ENCODE data around the gene ATG16L2. TPM values are rescaled to one million over a fixed set of nuclear protein-coding genes. Genes with fewer than 3 reads are reported as not detected.

The ATG16L2 gene
- total and polyA plus RNA-seq, 10 of the 15 experiments (the other 5 are each of a cell fraction or from before 2014, with no cell fraction given) = 1.9 to 67.7 (median 30.4) TPM

DNA sequence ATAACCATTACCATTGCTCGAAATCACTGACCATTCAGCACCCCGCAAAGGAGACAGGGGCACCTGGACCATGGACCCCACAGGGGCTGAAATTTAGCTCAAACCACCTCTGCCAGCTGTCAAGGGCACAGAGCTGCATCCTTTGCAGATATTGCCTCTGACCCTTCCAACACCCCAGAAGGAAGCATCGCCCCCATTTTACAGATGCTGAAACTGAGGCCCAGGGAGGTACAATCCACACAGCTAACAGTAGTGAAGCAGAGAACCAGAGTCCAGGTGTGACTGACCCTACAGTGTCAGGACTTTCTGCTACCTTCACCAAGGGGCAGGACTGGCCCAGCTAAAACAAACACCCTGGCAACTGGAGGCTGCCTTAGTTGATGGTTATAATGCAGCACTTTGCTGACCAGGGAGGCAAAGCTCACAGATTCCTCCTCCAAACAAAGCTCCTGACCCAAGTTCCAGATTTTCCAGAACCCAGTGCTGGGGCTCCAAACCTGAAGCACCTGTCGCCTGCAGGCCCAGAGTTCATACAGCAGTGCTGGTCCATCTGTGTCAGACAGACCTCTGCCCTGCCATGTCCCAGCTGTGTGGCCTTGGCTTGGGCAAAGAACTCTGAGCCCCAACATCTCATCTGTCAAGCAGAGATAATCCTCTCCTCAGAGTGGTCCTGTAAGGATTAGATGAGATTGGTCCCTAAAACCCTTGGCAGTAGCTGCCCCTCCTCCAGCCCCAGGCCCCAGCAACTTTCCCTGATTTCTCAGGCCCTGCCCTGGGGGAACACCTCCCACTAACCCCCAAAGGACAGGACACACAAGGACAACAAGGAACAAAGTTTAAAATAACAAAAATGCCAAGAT is 46.8 kb upstream of the ATG16L2 start:
- WGBS (ENCODE audit: insufficient coverage, insufficient replicate concordance, low lambda C conversion rate, missing lambda C conversion rate) = 65% methylated on average over 4 of the region's 4 CpGs
- ATAC-seq (no peak), DNase-seq (ENCODE audit: low read depth, low spot score) (no peak), FAIRE-seq (no peak)
- no TSS peak for BruUV-seq (replicated peaks)
- Histone ChIP-seq H3K4me1 (ENCODE audit: control insufficient read depth, insufficient read depth, low read length) (peaks cover 21% of the 10 kb centered on the region), H3K79me2 (ENCODE audit: control insufficient read depth, insufficient read depth, low read length) (no peaks in the 10 kb centered on the region; the same call in 1 of the 2 replicates), H2AFZ (ENCODE audit: control insufficient read depth, low read depth, low read length) (no peak overlapping the region), H3K9me3 (replicated peaks; ENCODE audit: control insufficient read depth, insufficient read depth, low read length) (no peaks in the 10 kb centered on the region), H3K4me3 (no peak overlapping the region), H4K20me1 (ENCODE audit: control insufficient read depth, insufficient read depth) (no peaks in the 10 kb centered on the region), H3K27me3 (replicated peaks in 1 of 2; ENCODE audit: control insufficient read depth in 2 of 2, insufficient read depth in 2 of 2, low read length in 1 of 2) (no peaks in the 10 kb centered on the region), H3K27ac (ENCODE audit: control insufficient read depth, insufficient read depth) (no peak overlapping the region), H3K9ac (ENCODE audit: control insufficient read depth, insufficient read depth, low read length) (no peak overlapping the region), H3K36me3 (ENCODE audit: control insufficient read depth in 2 of 2, insufficient read depth in 2 of 2, low read length in 1 of 2) (no peaks in the 10 kb centered on the region), H3K4me2 (ENCODE audit: control insufficient read depth, insufficient read depth) (no peak overlapping the region)
- in situ Hi-C loops (cut with MboI) (no loop called here), intact Hi-C loops (cut with micrococcal nuclease; ENCODE audit: unreplicated experiment) (no loop called here)
- POLR2A ChIA-PET = interaction anchor here (1.3 kb wide), 1 partner anchor 25 kb away, joined by 5 read pairs; no protein-coding TSS in a partner anchor
- SMC1A ChIA-PET (ENCODE audit: uncharacterized antibody, unreplicated experiment) = no interaction called here
- CTCF ChIA-PET = interaction anchor here (0.6 to 1.7 kb wide), 3 partner anchors 27 to 42 kb away, joined by 3 to 7 read pairs (median 6); partner anchors contain the start of gene STARD10
- RAD21 ChIA-PET (ENCODE audit: unreplicated experiment) = no interaction called here
- TF ChIP-seq MXI1 (IDR thresholded peaks at IDR 0.05; ENCODE audit: low read depth, low read length) = no peak
- TF ChIP-seq, protein P1, sequence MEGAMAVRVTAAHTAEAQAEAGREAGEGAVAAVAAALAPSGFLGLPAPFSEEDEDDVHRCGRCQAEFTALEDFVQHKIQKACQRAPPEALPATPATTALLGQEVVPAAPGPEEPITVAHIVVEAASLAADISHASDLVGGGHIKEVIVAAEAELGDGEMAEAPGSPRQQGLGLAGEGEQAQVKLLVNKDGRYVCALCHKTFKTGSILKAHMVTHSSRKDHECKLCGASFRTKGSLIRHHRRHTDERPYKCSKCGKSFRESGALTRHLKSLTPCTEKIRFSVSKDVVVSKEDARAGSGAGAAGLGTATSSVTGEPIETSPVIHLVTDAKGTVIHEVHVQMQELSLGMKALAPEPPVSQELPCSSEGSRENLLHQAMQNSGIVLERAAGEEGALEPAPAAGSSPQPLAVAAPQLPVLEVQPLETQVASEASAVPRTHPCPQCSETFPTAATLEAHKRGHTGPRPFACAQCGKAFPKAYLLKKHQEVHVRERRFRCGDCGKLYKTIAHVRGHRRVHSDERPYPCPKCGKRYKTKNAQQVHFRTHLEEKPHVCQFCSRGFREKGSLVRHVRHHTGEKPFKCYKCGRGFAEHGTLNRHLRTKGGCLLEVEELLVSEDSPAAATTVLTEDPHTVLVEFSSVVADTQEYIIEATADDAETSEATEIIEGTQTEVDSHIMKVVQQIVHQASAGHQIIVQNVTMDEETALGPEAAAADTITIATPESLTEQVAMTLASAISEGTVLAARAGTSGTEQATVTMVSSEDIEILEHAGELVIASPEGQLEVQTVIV (IDR thresholded peaks at IDR 0.05; ENCODE audit: borderline replicate concordance, partially characterized antibody) = no peak
- TF ChIP-seq IKZF2 (IDR thresholded peaks at IDR 0.05) = no peak
- TF ChIP-seq CREB1 (IDR thresholded peaks at IDR 0.05; ENCODE audit: low read depth) = no peak
- no peak for TF ChIP-seq ZNF207 (IDR thresholded peaks at IDR 0.05; ENCODE audit: borderline replicate concordance)
- no peak for TF ChIP-seq TAF1 (IDR thresholded peaks at IDR 0.05; ENCODE audit: borderline replicate concordance, low read depth, low read length)
- no peak for TF ChIP-seq TARDBP (IDR thresholded peaks at IDR 0.05; ENCODE audit: borderline replicate concordance)
- TF ChIP-seq, protein P2, sequence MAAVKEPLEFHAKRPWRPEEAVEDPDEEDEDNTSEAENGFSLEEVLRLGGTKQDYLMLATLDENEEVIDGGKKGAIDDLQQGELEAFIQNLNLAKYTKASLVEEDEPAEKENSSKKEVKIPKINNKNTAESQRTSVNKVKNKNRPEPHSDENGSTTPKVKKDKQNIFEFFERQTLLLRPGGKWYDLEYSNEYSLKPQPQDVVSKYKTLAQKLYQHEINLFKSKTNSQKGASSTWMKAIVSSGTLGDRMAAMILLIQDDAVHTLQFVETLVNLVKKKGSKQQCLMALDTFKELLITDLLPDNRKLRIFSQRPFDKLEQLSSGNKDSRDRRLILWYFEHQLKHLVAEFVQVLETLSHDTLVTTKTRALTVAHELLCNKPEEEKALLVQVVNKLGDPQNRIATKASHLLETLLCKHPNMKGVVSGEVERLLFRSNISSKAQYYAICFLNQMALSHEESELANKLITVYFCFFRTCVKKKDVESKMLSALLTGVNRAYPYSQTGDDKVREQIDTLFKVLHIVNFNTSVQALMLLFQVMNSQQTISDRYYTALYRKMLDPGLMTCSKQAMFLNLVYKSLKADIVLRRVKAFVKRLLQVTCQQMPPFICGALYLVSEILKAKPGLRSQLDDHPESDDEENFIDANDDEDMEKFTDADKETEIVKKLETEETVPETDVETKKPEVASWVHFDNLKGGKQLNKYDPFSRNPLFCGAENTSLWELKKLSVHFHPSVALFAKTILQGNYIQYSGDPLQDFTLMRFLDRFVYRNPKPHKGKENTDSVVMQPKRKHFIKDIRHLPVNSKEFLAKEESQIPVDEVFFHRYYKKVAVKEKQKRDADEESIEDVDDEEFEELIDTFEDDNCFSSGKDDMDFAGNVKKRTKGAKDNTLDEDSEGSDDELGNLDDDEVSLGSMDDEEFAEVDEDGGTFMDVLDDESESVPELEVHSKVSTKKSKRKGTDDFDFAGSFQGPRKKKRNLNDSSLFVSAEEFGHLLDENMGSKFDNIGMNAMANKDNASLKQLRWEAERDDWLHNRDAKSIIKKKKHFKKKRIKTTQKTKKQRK (IDR thresholded peaks at IDR 0.05; ENCODE audit: low read depth, low read length) = no peak
- no peak for TF ChIP-seq ZNF384 (IDR thresholded peaks at IDR 0.05; ENCODE audit: borderline replicate concordance, low read depth, low read length)
- TF ChIP-seq, protein P3, sequence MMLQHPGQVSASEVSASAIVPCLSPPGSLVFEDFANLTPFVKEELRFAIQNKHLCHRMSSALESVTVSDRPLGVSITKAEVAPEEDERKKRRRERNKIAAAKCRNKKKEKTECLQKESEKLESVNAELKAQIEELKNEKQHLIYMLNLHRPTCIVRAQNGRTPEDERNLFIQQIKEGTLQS (IDR thresholded peaks at IDR 0.05; ENCODE audit: borderline replicate concordance, extremely low read depth, low read depth, low read length) = no peak
- TF ChIP-seq, protein P4, sequence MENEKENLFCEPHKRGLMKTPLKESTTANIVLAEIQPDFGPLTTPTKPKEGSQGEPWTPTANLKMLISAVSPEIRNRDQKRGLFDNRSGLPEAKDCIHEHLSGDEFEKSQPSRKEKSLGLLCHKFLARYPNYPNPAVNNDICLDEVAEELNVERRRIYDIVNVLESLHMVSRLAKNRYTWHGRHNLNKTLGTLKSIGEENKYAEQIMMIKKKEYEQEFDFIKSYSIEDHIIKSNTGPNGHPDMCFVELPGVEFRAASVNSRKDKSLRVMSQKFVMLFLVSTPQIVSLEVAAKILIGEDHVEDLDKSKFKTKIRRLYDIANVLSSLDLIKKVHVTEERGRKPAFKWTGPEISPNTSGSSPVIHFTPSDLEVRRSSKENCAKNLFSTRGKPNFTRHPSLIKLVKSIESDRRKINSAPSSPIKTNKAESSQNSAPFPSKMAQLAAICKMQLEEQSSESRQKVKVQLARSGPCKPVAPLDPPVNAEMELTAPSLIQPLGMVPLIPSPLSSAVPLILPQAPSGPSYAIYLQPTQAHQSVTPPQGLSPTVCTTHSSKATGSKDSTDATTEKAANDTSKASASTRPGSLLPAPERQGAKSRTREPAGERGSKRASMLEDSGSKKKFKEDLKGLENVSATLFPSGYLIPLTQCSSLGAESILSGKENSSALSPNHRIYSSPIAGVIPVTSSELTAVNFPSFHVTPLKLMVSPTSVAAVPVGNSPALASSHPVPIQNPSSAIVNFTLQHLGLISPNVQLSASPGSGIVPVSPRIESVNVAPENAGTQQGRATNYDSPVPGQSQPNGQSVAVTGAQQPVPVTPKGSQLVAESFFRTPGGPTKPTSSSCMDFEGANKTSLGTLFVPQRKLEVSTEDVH (IDR thresholded peaks at IDR 0.05; ENCODE audit: low read depth, partially characterized antibody) = no peak
- TF ChIP-seq RBBP5 (conservative IDR thresholded peaks at IDR 0.05) = no peak
- TF ChIP-seq MYB (IDR thresholded peaks at IDR 0.05; ENCODE audit: borderline replicate concordance, low read depth, low read length) = no peak
